A673 (cell line): Measurements from ENCODE around the gene MVB12B. TPM values are rescaled to one million over a fixed set of nuclear protein-coding genes. Genes with fewer than 3 reads are reported as not detected.

Experiments used
- BruUV-seq: library from RNA; stranded (reverse); fragments of 400-500 nt; replicated peaks from 2 replicates; lab custom pipeline; 2021; lab: Mats Ljungman, UMichigan
- CTCF ChIA-PET: fragments of 300-600 bp; sonication (Branson Sonifier 250); formaldehyde crosslinking; loops from one replicate; lab custom pipeline; 2022; ENCODE audit warnings: antibody characterized with exemption; lab: Charles Lee
- POLR2A ChIA-PET: fragments of 300-600 bp; sonication (Branson Sonifier 250); formaldehyde crosslinking; loops from one replicate; lab custom pipeline; 2022; ENCODE audit warnings: antibody characterized with exemption; ENCODE audit not compliant: low non-redundant PET; lab: Charles Lee
- DNase-seq: peaks from one replicate; pipeline ENCODE4 v3.0.0-alpha.2; 2015; ENCODE audit warnings: low spot score
- H3K27ac ChIP-seq: fragments of 200-600 bp; sonication (generic); 2 replicates; pipeline ENCODE4 v1.5.1; 2016; ENCODE audit warnings: mixed run types, low read depth, mild to moderate bottlenecking, mixed read lengths, antibody characterized with exemption, low read length; ENCODE audit not compliant: poor library complexity, severe bottlenecking
- H3K27me3 ChIP-seq: fragments of 200-600 bp; sonication (generic); replicated peaks from 2 replicates; pipeline ENCODE4 v1.6.1; 2017; ENCODE audit warnings: mixed run types, low read depth, mild to moderate bottlenecking, mixed read lengths, antibody characterized with exemption, low read length; ENCODE audit not compliant: insufficient read depth, poor library complexity
- H3K36me3 ChIP-seq: fragments of 200-600 bp; sonication (generic); 2 replicates; pipeline ENCODE4 v1.6.1; 2016; ENCODE audit warnings: mixed run types, mild to moderate bottlenecking, mixed read lengths, antibody characterized with exemption, low read length; ENCODE audit not compliant: insufficient read depth, poor library complexity, severe bottlenecking
- H3K4me1 ChIP-seq: fragments of 200-600 bp; sonication (generic); 2 replicates; pipeline ENCODE4 v1.6.1; 2017; ENCODE audit warnings: mixed run types, mild to moderate bottlenecking, mixed read lengths, antibody characterized with exemption, low read length; ENCODE audit not compliant: insufficient read depth, poor library complexity, severe bottlenecking
- H3K4me3 ChIP-seq: fragments of 200-600 bp; sonication (generic); 2 replicates; pipeline ENCODE4 v1.5.1; 2016; ENCODE audit warnings: low read depth, mixed run types, mild to moderate bottlenecking, mixed read lengths, low read length; ENCODE audit not compliant: poor library complexity, severe bottlenecking
- H3K9me3 ChIP-seq: fragments of 200-600 bp; sonication (generic); 2 replicates; pipeline ENCODE4 v1.6.1; 2016; ENCODE audit warnings: mixed run types, low read depth, mild to moderate bottlenecking, mixed read lengths, antibody characterized with exemption, low read length; ENCODE audit not compliant: poor library complexity, severe bottlenecking
- EZH2 ChIP-seq: fragments of 200-600 bp; sonication (generic); IDR thresholded peaks from 2 replicates; pipeline ENCODE4 v1.6.1; 2017; ENCODE audit warnings: borderline replicate concordance, low read depth, mild to moderate bottlenecking, mixed read lengths, antibody characterized with exemption, low read length; ENCODE audit not compliant: poor library complexity, severe bottlenecking
- intact Hi-C: fragments of 100-400 bp; cut with micrococcal nuclease; formaldehyde crosslinking; loops from one replicate; pipeline ENCODE4 v1.10.0; 2022; ENCODE audit not compliant: unreplicated experiment
- total RNA-seq: library from RNA; stranded (reverse); gene quantifications from 2 replicates; pipeline ENCODE4 v1.2.3, GENCODE V29; 2021
- TF ChIP-seq, protein P1 (sequence below): fragments of 300-800, 200-600 bp; sonication (generic); conservative IDR thresholded peaks from 2 replicates; pipeline ENCODE4 v1.5.1; 2017; ENCODE audit warnings: low read depth, mild to moderate bottlenecking, antibody characterized with exemption, low read length, moderate library complexity, mixed read lengths

The MVB12B gene
- total RNA-seq, 1 experiment from 2014 or later: 12.3 TPM

DNA sequence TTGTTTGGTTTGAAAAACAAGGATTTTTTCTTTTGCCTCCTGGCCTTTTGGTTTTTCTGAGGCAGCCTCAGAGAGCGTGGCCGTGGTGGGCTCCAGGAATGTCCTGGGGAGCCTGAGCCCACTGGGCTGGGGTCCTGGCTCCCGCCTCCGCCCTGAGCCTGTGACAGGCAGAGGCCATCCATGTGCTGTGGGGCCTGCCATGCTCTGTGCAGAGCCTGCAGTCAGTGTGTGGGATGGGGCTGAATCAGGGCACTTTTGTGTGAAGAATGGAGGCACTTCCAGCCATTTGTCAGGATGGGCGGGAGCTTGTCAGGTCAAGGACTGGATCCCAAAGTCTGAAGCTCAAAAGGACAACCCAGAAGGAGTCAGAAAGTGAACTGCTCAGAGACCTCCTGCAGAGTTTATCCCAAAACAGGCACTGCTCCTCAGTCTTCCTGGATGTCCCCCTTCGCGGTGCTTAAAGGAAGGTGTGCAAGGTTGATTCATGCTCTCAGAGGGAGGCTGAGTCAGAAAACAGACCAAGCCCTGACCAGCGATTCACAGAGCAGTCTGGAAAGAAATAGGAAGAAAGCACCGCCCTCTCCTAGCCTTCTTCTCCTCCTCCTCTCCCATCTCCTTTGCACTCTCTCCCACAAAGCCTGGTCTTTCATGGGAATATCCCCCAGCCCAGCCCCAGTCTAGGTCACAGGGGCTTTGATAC lies 53.2 kb downstream of the MVB12B start:
- POLR2A ChIA-PET: no interaction called here
- Histone ChIP-seq H3K4me3 (no peak overlapping the region), H3K36me3 (no peaks in the 10 kb centered on the region), H3K4me1 (peaks cover 20% of the 10 kb centered on the region), H3K27me3 (no peaks in the 10 kb centered on the region), H3K9me3 (no peaks in the 10 kb centered on the region), H3K27ac (no peak overlapping the region)
- TF ChIP-seq EZH2: no peak
- TF ChIP-seq, protein P1, sequence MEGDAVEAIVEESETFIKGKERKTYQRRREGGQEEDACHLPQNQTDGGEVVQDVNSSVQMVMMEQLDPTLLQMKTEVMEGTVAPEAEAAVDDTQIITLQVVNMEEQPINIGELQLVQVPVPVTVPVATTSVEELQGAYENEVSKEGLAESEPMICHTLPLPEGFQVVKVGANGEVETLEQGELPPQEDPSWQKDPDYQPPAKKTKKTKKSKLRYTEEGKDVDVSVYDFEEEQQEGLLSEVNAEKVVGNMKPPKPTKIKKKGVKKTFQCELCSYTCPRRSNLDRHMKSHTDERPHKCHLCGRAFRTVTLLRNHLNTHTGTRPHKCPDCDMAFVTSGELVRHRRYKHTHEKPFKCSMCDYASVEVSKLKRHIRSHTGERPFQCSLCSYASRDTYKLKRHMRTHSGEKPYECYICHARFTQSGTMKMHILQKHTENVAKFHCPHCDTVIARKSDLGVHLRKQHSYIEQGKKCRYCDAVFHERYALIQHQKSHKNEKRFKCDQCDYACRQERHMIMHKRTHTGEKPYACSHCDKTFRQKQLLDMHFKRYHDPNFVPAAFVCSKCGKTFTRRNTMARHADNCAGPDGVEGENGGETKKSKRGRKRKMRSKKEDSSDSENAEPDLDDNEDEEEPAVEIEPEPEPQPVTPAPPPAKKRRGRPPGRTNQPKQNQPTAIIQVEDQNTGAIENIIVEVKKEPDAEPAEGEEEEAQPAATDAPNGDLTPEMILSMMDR: no peak
- no peak for DNase-seq
- CTCF ChIA-PET: no interaction called here
- BruUV-seq: no TSS peak
- intact Hi-C loops: no loop called here

DNA sequence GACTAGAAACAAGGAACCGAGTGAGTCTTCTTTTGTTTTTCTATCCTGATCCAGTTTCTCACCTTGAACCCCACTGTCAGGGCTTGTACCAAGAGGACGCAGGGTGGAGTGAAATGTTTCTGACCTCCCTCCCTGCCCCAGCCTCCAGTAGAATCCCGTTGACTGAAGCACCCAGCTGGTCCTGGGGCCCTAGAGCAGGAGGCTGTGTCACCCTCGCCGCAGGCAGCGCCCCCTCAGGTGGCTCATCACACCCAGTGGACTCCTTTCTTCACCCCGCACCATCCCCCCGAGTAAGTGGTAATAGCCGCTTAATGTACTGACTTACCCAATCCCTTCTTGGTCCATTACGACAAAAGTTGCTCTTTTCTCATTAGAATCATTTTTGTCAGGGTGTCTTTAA lies 53.8 kb downstream of the MVB12B start:
- intact Hi-C loops: no loop called here

DNA sequence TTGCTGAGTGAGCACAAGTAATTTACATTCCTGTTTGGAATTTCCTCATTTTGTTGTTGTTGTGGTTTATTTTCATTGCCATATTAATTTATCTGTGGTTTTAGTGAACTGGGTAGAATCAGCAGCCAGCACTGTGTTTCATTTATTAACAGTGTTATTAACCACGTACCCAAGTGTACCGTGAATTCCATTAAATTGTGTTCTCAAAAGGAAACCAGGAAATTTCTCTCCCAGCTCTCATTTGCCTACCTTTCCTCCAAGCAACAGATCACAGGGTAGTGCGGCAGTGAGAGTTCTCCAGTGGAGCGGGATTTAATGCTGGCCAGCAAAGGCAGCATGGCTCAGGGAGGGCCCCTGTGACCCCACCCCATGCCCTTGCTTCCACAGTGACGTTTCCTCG lies 54.6 kb downstream of the MVB12B start:
- TF ChIP-seq, protein P1: no peak
- no peak for TF ChIP-seq EZH2
- Histone ChIP-seq H3K9me3 (no peaks in the 10 kb centered on the region), H3K4me1 (peaks cover 8% of the 10 kb centered on the region), H3K27me3 (no peaks in the 10 kb centered on the region), H3K36me3 (no peaks in the 10 kb centered on the region), H3K27ac (no peak overlapping the region), H3K4me3 (no peak overlapping the region)
- ChIA-PET CTCF (no interaction called here), POLR2A (no interaction called here)
- no TSS peak for BruUV-seq
- DNase-seq: no peak
- intact Hi-C loops: no loop called here

More for the DNA sequence above, 53.8 kb downstream of the MVB12B start:
- Histone ChIP-seq H3K4me1 (peaks cover 15% of the 10 kb centered on the region), H3K4me3 (no peak overlapping the region), H3K27ac (no peak overlapping the region), H3K36me3 (no peaks in the 10 kb centered on the region), H3K9me3 (no peaks in the 10 kb centered on the region), H3K27me3 (no peaks in the 10 kb centered on the region)
- ChIA-PET CTCF (no interaction called here), POLR2A (no interaction called here)
- no peak for DNase-seq
- no TSS peak for BruUV-seq
- TF ChIP-seq EZH2: no peak
- TF ChIP-seq, protein P1: no peak
